HG03575 (cell line): ENCODE data around the gene WDFY4.

ENCODE experiments used
- ATAC-seq: cut with Tn5 transposase; IDR thresholded peaks from one replicate; pipeline ENCODE4 v1.9.1; 2021; ENCODE audit not compliant: unreplicated experiment, insufficient number of reproducible peaks, low FRiP score; ENCODE audit errors: extremely low read depth

Gene WDFY4

GRCh38 chr10:48655411-48656240 lies 29.0 kb upstream of the WDFY4 start:
- no peak for ATAC-seq

GRCh38 chr10:48656241-48656913 lies 28.3 kb upstream of the WDFY4 start:
- ATAC-seq: no peak

- no peak for ATAC-seq
Observed at GRCh38 chr10:48656914-48657305, 27.8 kb upstream of the WDFY4 start.

GRCh38 chr10:48657416-48657815 lies 27.3 kb upstream of the WDFY4 start:
- no peak for ATAC-seq

GRCh38 chr10:48658243-48658974 lies 26.3 kb upstream of the WDFY4 start:
- no peak for ATAC-seq

GRCh38 chr10:48658975-48659269 lies 25.8 kb upstream of the WDFY4 start:
- no peak for ATAC-seq

GRCh38 chr10:48659790-48660189 lies 24.9 kb upstream of the WDFY4 start:
- no peak for ATAC-seq

- ATAC-seq: no peak
Observed at GRCh38 chr10:48661441-48661840, 23.2 kb upstream of the WDFY4 start.

GRCh38 chr10:48667960-48668590 lies 16.6 kb upstream of the WDFY4 start:
- peak; percentile 22 for ATAC-seq

GRCh38 chr10:48670978-48671913 lies 13.4 kb upstream of the WDFY4 start:
- peak; percentile 36 for ATAC-seq

GRCh38 chr10:48671914-48672595 lies 12.6 kb upstream of the WDFY4 start:
- ATAC-seq: no peak

- ATAC-seq: no peak
Observed at GRCh38 chr10:48672596-48673265, 11.9 kb upstream of the WDFY4 start.

- no peak for ATAC-seq
Observed at GRCh38 chr10:48677625-48678024, 7.0 kb upstream of the WDFY4 start.

GRCh38 chr10:48678041-48678440 lies 6.6 kb upstream of the WDFY4 start:
- ATAC-seq: no peak

- no peak for ATAC-seq
Observed at GRCh38 chr10:48681740-48682139, 2.9 kb upstream of the WDFY4 start.

- ATAC-seq: no peak
Observed at GRCh38 chr10:48682265-48682664, 2.4 kb upstream of the WDFY4 start.

- ATAC-seq: no peak
Observed at GRCh38 chr10:48683424-48683823, 1.2 kb upstream of the WDFY4 start.

- no peak for ATAC-seq
Observed at GRCh38 chr10:48683868-48684267, 805 bp upstream of the WDFY4 start.
